HG03103 (cell line): ENCODE measurements around the gene C1QTNF3.

ENCODE experiments used
- ATAC-seq: cut with Tn5 transposase; IDR thresholded peaks from one replicate; pipeline ENCODE4 v1.9.1; 2021; ENCODE audit warnings: low read depth; ENCODE audit not compliant: unreplicated experiment

C1QTNF3 gene

DNA sequence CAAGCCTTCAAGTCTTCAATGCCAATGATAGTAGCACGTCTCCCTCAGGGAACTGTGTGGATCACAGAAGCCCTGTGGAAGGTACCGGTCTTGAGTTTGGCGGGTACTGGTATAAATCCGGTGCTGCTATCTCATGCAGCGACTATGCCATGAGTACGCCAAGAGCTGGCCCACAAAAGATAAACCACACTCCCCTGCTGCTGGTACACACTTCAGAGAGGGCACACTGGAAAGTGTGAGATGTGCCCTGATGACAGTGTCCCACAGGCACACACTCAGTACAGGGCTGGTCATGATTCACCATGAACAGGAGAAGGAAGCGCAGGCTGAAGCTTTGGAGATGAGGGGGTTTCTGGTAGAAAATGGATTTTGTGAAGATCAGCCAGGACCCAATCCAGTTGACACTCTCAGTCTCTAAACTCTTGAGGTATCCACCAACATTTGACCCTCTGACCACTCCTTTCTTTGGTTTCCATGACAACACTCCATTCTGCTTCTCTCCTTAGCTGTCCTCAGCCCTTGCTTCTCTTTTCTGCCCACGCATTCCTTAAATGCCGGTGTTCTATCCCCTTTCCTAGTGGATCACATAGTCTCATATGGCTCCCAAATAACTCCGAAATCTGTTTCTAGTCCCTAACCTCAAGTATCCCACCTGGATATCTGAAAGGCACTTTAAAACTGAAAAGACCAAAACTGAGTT lies 40.2 kb downstream of the C1QTNF3 start:
- ATAC-seq: no peak

DNA sequence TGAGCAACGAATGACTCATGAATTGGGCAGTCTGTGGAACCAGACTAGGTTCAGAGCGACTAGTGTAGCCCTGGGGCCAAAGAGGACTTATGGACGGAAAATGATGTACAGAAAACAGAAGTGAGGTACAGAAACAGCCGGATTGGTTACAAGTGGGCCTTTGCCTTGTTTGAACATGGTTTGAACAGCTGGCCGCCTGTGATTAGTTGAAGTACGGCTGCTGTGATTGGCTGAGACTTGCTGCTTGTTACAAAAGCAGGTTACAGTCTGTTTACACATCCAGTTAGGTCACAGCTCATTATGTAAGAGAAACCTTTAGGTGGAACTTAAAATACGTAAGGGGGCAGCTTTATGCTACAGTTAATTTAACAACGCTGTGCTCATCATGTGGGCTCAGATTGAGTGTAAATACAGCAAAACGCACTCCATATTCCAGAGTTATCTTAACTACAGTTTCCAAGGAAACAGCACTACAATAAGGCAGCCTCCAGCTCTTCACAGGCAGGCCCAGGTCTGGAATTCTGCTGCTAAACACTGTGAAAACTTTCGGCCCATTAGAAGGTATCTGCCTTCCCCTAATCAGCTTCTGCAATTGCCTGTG lies 41.7 kb downstream of the C1QTNF3 start:
- no peak for ATAC-seq

DNA sequence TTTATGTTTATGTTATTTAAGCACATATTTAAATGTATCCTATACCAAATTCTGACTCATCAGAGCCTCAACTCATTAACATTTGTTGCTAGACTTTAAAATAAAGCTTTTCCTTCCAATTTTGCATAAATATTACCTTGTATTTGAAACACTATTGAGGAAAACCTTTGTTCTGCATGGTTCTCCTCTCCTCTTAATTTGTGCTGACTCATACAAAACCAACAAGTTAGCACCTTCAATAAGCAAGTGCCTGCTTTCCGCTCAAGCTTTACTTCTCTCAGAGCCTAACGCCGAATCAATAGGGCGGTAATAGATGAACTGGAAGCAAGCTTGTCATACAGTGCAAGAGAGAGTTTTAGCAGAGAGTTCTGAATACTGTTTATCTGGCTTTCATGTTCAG lies 43.0 kb downstream of the C1QTNF3 start:
- ATAC-seq: no peak

DNA sequence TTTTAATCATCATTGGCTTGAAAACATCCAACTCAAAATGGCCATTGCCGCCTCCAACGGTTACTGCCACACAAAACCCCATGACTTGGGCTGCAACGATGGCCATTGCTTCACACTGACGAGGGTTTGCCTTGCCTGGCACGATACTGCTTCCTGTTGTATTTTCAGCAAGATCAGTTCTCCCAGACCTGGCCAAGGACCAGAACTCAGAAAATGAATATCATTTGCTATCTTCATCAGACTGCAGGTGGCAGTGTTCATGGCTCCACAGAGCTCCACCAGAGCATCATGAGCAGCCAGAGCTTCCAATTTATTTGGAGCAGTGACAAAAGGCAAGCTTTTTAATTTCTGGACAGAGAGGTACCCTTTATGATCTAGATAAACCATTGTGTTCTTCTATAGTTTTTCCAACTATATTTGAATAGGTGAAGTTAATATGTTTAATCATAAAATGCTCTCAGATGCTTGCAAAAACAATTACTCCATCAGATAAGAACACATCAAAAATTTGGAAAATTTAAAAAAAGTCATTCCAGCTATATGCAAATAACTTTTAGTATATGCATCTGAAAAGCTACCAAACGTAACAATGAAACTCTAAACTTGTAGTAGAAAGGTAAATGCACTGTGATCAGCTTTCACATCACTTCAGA lies 45.6 kb downstream of the C1QTNF3 start:
- ATAC-seq: peak; percentile 84

DNA sequence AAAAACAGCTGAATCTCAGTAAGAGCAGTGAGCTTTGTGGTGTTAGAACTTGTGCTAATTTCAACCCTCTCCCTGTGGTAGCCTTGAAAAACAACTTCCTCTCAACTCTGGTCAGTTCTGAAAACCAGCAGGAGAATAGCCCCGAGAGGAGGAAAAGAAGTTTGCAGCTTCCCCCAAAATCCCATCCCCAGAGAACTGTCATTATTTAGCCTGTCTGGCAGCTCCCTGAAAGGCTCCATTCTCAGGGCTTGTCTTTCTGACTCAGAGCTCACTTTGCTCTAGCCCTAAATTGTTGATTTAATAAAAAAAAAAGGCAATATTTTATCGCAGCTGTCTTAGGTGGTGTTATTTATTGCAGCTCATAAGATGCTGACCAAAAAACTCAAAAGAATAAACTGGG lies 47.1 kb downstream of the C1QTNF3 start:
- no peak for ATAC-seq

DNA sequence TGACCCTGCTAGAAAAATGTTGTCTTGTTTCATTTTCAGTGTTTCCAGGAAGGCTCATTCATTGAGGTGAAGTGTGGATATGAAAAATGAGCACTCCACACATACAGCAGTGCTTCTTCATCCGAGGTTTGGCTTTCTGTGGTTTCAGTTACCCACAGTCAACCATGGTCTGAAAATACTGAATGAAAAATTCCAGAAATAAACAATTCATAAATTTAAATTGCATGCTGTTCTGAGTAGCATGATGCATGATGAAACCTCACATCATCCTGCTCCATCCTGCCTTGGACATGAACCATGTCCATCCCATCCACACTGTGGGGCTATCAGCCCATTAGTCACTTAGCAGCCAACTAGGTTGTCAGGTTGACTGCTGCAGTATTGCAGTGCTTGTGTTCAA lies 48.2 kb downstream of the C1QTNF3 start:
- no peak for ATAC-seq

DNA sequence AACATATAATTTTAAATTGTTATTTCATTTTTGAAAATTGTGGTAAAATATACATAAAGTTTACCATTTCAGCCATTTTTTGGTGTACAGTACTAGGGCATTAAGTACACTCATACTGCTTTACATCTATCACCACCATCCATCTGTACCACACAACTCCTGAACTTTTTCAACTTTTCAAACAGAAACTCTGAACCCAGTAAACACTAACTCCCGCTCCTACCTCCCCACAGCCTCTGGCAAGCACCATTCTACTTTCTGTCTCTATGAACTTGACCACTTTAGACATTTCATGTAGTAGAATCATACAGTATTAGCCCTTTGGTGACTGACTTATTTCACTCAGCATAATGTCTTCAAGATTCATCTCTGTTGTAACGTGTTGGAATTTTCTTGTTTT lies 50.1 kb downstream of the C1QTNF3 start:
- no peak for ATAC-seq

DNA sequence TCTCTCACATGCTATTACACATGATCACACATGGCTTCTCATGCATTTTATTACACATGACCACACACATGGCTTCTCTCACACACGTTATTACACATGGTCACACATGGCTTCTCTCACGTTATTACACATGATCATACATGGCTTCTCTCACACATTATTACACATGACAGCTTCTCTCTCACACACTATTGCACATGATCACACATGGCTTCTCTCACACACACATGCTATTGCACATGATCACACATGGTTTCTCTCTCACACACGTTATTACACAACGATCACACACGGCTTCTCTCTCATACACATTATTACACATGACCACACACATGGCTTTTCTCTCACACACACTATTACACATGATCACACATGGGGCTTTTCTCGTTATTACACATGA lies 57.6 kb downstream of the C1QTNF3 start:
- ATAC-seq: no peak

DNA sequence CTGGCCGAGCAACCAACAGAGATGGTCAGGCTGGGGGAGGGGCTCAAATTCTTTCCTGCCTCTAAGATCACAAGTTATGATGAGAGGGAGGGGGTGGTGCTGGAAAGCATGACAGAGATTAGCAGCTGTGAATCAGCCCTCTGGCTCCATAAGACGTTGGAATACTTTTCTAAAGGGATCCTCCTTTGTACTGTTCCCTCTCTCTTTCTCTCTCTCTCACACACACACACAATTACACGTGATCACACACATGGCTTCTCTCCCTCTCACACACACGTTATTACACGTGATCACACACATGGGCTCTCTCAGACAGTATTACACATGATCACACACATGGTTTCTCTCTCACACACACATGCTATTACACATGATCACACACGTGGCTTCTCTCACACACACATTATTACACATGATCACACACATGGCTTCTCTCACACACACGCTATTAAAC lies 58.3 kb downstream of the C1QTNF3 start, which contains the start of gene SLC45A2:
TSS of gene SLC45A2 (minus strand) at position 23 of the 454 bp plus-strand sequence. CDS start 110 bp downstream, outside the sequence.
- ATAC-seq: no peak

DNA sequence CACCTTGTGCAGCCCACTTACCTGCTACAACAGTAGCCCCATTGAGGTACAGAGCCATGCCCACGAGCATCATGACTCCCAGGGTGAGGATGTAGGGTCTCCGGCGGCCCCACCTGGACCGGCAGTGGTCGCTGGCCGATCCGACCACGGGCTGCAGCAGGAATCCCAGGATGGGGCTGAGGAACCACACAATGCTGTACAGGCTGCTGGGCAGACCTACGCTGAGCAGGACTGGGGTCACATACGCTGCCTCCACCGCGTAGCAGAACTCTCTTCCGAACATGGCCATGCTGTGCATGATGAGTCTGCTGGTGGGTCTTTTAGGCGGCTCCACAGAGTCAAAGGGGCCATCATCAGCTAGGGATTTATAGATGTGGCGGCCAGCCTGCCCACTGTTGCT lies 58.8 kb downstream of the C1QTNF3 start:
- ATAC-seq: no peak

DNA sequence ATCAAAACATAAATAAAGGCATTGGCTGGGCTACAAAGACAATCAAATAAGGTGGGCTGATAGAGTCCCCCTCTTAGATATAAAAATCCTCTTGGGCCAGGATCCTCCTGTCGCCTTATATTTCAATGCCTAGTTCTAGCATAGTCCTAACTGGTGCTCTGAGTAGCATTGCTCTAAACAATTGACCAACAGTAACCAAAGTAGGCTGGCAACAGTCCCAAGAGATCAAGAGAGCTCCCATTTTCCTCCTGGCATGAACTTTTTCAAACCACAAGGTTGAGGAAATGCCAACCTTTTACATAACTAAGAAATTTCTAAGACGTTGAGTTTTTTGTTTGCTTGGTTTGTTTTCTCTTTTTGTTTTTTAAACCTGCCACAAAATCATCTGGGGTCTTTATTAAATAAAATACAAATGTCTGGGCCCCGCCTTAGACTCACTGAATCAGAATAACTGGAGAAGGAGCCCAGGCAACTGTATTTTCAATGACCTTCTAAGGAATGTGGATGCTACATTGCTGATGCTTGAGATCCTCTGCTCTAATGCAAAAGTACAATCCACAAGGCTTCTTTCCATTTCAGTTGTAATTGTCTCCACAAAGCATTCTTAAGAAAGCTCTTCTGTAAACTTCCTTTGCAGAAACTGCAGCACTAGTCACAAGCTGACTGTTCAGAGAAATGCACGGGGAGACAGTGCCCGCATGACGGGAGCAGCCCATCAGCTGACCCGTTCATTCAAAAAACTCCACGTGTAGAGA lies 61.4 kb downstream of the C1QTNF3 start:
- no peak for ATAC-seq

DNA sequence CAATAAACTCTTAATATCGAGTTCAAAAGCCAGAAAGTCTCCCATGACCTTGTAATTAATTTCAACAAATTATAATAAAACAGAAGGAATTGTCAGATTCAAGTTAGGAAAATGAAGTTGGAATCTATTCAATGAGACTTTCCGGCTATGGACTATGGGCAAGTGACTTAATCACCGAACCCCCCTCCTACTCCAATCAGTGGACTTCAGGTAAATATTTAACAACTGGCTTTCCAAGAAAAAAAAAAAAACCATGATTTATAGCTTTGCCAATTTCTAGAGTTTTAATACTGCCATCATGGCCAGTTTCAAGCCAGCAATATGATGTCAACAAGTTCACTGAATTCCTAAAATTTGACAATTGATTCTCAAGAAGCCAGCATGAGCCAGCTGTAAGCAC lies 63.0 kb downstream of the C1QTNF3 start:
- ATAC-seq: no peak

DNA sequence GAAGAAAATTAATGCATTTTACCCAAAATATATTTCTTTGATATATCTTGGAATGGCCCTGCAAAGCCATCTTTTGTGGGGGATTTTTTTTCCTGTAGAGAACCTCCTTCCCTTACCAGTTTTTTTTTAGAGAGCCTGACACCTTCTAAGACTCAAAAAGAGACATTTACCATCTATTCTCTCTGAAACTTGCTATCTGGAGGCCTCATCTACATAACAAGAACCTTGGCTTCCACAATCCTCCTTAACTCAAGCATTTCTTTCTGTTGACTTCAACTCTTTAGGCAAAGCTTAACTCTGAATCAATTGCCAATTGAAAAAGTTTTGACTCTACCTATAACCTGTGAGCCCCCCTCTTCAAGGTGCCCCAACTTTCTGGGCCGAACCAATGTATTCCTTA lies 64.7 kb downstream of the C1QTNF3 start:
- ATAC-seq: no peak

DNA sequence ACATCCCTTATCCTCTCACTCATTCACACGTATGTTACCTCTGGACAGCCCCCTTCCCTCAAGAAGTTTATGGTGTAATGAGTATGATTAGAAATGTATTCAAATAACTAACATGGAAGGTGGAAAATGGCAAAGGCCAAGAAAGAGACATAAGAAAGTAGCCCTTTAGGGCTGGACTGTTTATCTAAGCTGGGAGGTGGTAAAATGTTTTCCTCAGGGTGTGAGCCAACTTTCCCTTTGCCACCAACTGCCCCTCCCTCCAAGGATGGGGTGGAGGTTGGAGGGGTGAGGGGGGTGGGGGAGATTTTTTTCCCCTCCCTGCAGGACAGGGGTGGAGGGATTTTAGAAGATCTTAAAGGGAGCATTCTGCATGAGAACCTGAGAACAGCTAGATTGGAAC lies 66.7 kb downstream of the C1QTNF3 start:
- ATAC-seq: no peak

DNA sequence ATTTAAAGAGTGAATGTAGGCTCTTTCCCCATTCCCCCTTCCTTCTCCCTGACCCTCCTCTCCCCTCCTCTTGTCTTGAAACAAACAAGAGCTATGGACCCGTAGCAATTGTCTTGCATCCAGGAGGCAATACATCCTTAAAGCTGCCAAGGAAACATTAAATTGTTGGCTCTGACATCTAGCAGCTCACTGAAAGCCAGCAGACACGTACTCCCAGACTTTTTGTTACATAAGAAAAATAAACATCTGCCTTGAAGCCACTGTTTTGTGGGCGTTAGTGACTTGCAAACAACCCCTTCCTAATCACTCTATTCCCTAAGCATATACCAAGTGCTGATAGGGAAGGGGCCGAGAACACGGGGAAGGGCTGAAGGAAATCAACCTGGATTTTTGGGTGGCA lies 67.2 kb downstream of the C1QTNF3 start:
- no peak for ATAC-seq

DNA sequence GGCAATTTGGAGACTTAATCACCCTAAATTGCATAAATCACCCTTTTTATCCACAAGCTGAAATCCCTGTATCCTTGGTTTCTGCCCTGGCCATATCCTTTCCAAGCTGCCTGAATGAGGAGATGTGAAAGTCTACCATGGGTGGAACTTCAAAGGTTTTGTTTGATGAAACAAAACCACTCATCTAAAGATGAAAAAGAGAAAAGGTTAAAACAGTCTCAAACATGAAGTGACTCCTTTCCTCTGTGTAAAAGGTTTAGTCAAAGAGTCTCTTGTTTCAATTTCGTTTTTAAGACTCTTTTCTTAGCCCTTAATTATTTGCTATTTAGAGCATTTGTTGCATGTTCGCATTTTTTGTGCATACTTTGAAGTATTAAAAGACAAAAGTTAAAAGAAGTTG lies 69.7 kb downstream of the C1QTNF3 start:
- ATAC-seq: no peak

DNA sequence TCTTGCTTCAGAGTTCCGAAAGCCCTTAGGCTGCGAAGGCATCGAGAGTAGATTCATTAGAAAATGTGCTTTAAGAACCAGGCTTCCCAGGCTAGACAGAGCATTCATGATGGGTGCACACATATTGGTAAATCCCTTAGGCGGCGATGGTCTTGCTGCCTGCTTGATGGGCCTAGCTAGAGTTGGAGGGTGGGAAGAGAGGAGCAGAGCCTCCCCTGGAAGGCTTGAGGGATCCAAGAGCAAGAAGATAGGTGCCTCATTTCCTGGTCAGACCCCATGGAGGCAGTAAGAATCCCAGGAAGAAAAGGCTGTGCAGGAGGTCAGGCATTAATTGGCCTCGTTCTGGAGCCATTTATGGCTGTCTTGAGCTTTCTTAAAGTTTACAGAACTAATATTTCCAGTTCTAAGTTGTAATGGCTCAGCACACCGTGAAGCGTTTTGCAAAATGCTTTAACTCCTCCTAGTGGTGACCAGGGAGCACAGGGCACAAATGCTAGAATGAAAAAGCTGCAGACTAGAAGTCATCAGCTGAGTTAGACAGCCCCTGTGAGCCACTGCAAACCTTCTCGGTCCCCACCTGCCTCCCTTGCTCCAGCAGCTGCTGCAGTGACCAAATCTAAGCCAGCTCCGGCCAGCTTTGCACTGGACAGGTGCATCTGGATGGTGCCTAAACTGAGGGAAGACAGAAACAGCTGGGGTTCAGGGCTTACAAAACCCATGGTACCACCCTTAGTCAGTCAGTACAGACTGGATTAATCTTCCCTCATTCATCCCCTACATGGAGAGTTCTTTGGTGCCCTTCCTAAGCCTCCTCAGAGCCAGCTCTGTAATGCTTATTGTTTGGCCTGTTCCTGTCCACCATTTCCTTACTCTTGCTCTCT lies 73.2 kb downstream of the C1QTNF3 start:
- peak; percentile 70 for ATAC-seq

DNA sequence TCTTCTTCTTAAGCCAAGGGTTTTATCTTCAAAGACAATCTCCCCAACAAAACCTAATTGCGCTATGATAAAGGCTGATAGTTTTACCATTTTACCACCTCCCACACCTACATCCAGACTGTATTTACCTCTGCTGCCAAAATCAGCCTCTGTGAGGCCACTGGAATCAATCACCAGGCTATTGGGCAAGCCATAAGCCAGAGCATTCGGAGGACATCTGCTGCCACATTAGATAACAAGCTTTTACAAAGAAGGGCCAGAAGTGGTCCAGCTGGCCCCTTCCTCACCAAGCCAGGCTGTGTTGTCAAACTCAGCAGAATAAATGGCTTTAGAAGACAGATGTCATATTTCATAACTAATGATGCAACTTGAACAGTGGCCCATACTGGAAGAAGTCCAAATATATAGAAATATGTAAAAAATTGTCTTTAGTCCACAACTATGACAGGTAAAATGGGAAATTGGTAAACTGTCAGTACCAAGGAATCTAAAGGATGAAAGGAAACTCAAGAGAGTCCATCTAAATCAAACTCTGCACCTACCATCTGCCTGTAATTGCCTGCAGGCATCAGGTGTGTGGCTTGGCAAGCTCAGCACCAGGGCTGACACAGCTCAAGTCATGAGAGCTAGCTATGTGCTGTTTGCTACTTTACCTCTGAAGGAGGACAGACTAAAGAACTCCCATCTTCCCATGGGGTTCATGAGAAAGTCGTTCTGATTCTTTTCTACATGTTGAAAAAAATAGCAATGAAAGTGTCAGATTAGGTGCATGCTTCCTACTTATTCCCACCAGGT lies 74.6 kb downstream of the C1QTNF3 start:
- no peak for ATAC-seq
